Kidney (tissue), 14 donors: ENCODE data around the gene PHTF1. TPM values are rescaled to one million over a fixed set of nuclear protein-coding genes. Genes with fewer than 3 reads are reported as not detected.

Source experiments
- DNase-seq, 5 donors: peaks; one replicate each; pipeline ENCODE4 v3.0.0-alpha.2; 2013 to 2020
- FAIRE-seq: peaks from 2 replicates; lab custom pipeline; 2012; peaks lifted over from hg19 to GRCh38; lab: Jason Lieb, UNC
- H3K27ac ChIP-seq, 2 donors: one replicate each; pipeline ENCODE4 v1.7.0; 2013; ENCODE audit warnings: low read depth in 2 of 2, low read length in 2 of 2, inconsistent platforms in 1 of 2
- H3K27me3 ChIP-seq: one replicate; pipeline ENCODE4 v1.7.1; 2013; ENCODE audit warnings: low read length, inconsistent platforms; ENCODE audit not compliant: control insufficient read depth, insufficient read depth
- H3K36me3 ChIP-seq, 3 donors: one replicate each; pipeline versions ENCODE4 v1.7.0 to v1.7.1; 2013; ENCODE audit warnings: low read length in 3 of 3, control low read depth in 1 of 3, inconsistent platforms in 1 of 3; ENCODE audit not compliant: insufficient read depth in 3 of 3, control insufficient read depth in 2 of 3
- H3K4me1 ChIP-seq, 3 donors: one replicate each; pipeline versions ENCODE4 v1.7.0 to v1.7.1; 2013; ENCODE audit warnings: low read length in 3 of 3, inconsistent platforms in 1 of 3, low read depth in 1 of 3; ENCODE audit not compliant: control insufficient read depth in 2 of 3, insufficient read depth in 2 of 3
- H3K4me3 ChIP-seq, 3 donors: one replicate each; pipeline versions ENCODE4 v1.7.0 to v1.8.1; 2013; ENCODE audit warnings: low read length in 3 of 3, control low read depth in 1 of 3, inconsistent platforms in 1 of 3
- H3K9ac ChIP-seq, 3 donors: one replicate each; pipeline versions ENCODE4 v1.7.0 to v1.7.1; 2013; ENCODE audit warnings: low read length in 3 of 3, control low read depth in 1 of 3, inconsistent platforms in 1 of 3
- H3K9me3 ChIP-seq, 3 donors: one replicate each; pipeline versions ENCODE4 v1.7.0 to v1.7.1; 2013; ENCODE audit warnings: low read length in 3 of 3, control low read depth in 1 of 3, inconsistent platforms in 1 of 3; ENCODE audit not compliant: control insufficient read depth in 2 of 3, insufficient read depth in 1 of 3
- intact Hi-C: fragments of 100-400 bp; cut with DNase I; formaldehyde crosslinking; loops from one replicate; pipeline ENCODE4 v1.11.1; 2022
- polyA plus RNA-seq: library from polyadenylated mRNA; stranded (reverse); fragments of 350-450 nt; fragmentation: Illumina TruSeq; extraction: RNeasy Lipid Tissue Mini Kit (QIAGEN cat#74804); gene quantifications from one replicate; pipeline ENCODE4 v1.2.3, GENCODE V29; 2014; ENCODE audit warnings: low read depth, low replicate concordance; ENCODE audit not compliant: insufficient read depth
- total RNA-seq: library from RNA; stranded (reverse); fragmentation: NEBNext Ultra II Directional; extraction: Animal tissue kit (Norgen Biotek cat#: 25700); gene quantifications from one replicate; pipeline ENCODE4 v1.2.1, GENCODE V29; 2021
- TF ChIP-seq, protein P1 (sequence below): IDR thresholded peaks from 3 replicates; pipeline ENCODE4 v1.5.1; 2012; ENCODE audit warnings: mild to moderate bottlenecking, moderate library complexity, borderline replicate concordance; ENCODE audit not compliant: insufficient read depth; ENCODE audit errors: extremely low read depth
- donor health status: control.
- donor health status: control.
- donor health status: control.
- donor health status: control.
- donor health status: control.
- donor health status: DM: yes; HTN: yes; CAD: no.
- donor health status: Normal renal cell carcinoma (clear cell type).

The PHTF1 gene
- total and polyA plus RNA-seq, 2 donors from 2014 or later, result 14.7 to 20.0 TPM

DNA sequence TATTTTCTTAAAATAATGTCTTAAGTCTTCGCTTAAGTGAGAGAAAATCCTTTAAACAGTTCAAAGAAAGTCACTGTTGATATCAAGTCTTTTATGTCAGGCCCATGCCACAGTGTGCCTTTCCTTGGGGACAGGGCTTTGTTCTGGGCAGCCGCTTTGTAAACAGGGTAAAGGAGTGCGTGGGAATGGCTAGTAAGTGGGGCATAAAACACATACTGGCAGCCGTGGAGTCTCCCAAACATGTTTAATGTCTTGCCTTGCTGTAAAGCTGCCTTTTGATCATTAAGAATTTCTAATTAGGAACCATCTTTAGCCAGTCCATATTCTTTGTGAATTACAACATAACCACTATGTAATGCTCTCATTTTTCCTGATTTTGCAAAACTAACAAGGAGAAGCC, 99.7 kb downstream of the PHTF1 start:
- intact Hi-C loops, result no loop called here
- Histone ChIP-seq H3K27me3 (no peaks in the 10 kb centered on the region), H3K4me3 (no peak overlapping the region), H3K4me1 (peaks cover 0 to 3% (median 0%) of the 10 kb centered on the region in 3 donors), H3K27ac (no peak overlapping the region), H3K9me3 (no peaks in the 10 kb centered on the region), H3K36me3 (peaks cover 0 to 2% (median 2%) of the 10 kb centered on the region in 3 donors), H3K9ac (no peak overlapping the region)
- TF ChIP-seq, protein P1, sequence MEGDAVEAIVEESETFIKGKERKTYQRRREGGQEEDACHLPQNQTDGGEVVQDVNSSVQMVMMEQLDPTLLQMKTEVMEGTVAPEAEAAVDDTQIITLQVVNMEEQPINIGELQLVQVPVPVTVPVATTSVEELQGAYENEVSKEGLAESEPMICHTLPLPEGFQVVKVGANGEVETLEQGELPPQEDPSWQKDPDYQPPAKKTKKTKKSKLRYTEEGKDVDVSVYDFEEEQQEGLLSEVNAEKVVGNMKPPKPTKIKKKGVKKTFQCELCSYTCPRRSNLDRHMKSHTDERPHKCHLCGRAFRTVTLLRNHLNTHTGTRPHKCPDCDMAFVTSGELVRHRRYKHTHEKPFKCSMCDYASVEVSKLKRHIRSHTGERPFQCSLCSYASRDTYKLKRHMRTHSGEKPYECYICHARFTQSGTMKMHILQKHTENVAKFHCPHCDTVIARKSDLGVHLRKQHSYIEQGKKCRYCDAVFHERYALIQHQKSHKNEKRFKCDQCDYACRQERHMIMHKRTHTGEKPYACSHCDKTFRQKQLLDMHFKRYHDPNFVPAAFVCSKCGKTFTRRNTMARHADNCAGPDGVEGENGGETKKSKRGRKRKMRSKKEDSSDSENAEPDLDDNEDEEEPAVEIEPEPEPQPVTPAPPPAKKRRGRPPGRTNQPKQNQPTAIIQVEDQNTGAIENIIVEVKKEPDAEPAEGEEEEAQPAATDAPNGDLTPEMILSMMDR, result no peak
- DNase-seq (no peak), FAIRE-seq (no peak)

DNA sequence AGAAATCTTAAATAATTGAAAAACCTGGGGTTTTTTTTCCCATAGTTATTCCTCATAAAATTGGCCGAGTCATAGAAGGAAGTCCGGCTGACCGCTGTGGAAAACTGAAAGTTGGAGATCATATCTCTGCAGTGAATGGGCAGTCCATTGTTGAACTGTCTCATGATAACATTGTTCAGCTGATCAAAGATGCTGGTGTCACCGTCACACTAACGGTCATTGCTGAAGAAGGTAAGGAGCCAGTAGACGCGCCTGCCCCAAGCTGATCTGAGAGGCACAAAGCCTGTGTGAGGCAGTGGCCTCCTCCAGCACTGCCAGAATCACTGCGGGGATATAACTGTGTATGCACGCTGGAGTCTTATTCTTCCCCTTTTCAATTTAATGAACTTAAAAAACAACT, 100.3 kb downstream of the PHTF1 start:
- DNase-seq, result no peak
- Histone ChIP-seq H3K27me3 (no peaks in the 10 kb centered on the region), H3K4me1 (peaks cover 0 to 3% (median 0%) of the 10 kb centered on the region in 3 donors), H3K27ac (no peak overlapping the region), H3K4me3 (no peak overlapping the region), H3K9me3 (no peaks in the 10 kb centered on the region), H3K36me3 (peaks cover 0 to 2% (median 2%) of the 10 kb centered on the region in 3 donors), H3K9ac (no peak overlapping the region)
- no peak for FAIRE-seq
- TF ChIP-seq, protein P1, result no peak
- intact Hi-C loops, result no loop called here

DNA sequence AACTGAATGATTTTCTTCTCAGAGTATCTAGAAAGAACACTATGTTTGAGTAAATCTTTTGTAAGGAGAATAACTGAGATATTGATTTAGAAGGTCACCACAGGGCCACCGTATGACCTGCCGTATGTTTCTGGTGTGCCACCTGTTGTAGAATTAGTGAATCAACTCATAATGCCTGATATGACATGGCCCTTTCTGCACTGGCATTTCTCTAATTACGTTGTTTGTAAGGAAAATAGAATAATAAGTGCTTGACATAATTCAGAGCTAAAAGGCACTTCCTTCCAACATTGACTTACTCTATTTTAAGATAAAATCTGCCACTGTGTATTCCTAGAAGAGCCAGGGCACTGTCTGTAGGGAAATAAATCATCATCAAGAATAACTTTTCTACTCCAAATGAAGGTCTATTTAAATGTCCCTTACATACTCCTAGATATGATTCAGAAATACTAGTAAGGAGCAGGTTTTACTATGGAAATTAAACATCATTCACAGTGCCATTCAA, 101.7 kb downstream of the PHTF1 start:
- H3K4me1 ChIP-seq, result peaks cover 0 to 3% (median 0%) of the 10 kb centered on the region in 3 donors
- H3K9ac ChIP-seq, result no peak overlapping the region
- H3K36me3 ChIP-seq, result peaks cover 0 to 2% (median 2%) of the 10 kb centered on the region in 3 donors
- intact Hi-C loops, result no loop called here
- FAIRE-seq (no peak), DNase-seq (no peak)
- H3K9me3 ChIP-seq, result no peaks in the 10 kb centered on the region
- H3K27ac ChIP-seq, result no peak overlapping the region
- TF ChIP-seq, protein P1, result no peak
- no peak overlapping the region for H3K4me3 ChIP-seq
- H3K27me3 ChIP-seq, result no peaks in the 10 kb centered on the region

DNA sequence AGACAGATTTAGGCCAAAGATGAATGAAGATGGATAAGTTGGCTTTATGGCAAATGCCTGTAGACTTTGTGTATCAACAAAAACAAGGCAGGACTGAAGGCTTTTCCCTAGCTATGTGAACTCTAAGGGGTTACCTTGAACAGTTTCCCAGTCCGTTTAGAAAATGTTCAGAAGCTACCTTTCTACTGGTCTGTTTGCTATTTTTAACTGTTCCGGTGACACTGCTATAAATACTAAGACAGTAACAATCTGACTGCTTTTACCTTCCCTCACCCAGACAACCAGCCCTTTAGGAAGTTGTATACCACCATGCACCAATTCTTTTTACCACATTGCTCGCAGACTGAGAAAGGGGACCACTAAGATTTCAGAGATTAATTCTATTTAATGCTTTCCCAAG, 102.2 kb downstream of the PHTF1 start:
- no peak overlapping the region for H3K9ac ChIP-seq
- TF ChIP-seq, protein P1, result no peak
- FAIRE-seq (no peak), DNase-seq (no peak)
- H3K4me1 ChIP-seq, result peaks cover 0 to 3% (median 0%) of the 10 kb centered on the region in 3 donors
- no peaks in the 10 kb centered on the region for H3K9me3 ChIP-seq
- H3K27me3 ChIP-seq, result no peaks in the 10 kb centered on the region
- H3K27ac ChIP-seq, result no peak overlapping the region
- peaks cover 0 to 2% (median 2%) of the 10 kb centered on the region in 3 donors for H3K36me3 ChIP-seq
- H3K4me3 ChIP-seq, result no peak overlapping the region
- intact Hi-C loops, result no loop called here
